AG10803 (cell line): Measurements from ENCODE around the gene GCN1.

ENCODE experiments used
- DNase-seq: peaks from one replicate; pipeline ENCODE4 v3.0.0; 2010; ENCODE audit warnings: low read depth
- H3K4me3 ChIP-seq: 2 replicates; pipeline ENCODE4 v1.5.1; 2011; ENCODE audit warnings: mild to moderate bottlenecking, low read length, control low read depth
- TF ChIP-seq, protein P1 (sequence below): conservative IDR thresholded peaks from 2 replicates; pipeline ENCODE4 v1.5.1; 2011; ENCODE audit warnings: mild to moderate bottlenecking, low read length, control low read depth, inconsistent platforms

Gene GCN1

DNA sequence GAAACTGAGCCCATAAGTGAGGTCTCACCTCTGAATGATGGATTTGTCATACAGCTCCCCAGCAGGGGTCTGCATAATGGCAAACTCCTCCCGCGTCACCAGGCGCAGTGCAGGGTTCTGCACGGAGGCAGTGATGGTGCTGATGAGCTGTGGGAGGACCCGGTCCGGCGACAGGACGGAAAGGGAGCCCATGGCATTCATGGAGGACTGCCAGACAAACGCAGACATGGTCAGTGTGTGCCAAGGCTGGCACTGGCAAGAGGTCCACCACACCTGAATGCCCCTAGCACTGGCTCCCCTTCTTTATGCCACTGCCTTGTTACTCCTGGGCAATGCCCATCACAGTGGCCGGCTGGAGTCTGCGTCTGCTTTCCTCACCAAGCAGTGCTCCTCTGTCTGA, 32.7 kb downstream of the GCN1 start:
- TF ChIP-seq, protein P1, sequence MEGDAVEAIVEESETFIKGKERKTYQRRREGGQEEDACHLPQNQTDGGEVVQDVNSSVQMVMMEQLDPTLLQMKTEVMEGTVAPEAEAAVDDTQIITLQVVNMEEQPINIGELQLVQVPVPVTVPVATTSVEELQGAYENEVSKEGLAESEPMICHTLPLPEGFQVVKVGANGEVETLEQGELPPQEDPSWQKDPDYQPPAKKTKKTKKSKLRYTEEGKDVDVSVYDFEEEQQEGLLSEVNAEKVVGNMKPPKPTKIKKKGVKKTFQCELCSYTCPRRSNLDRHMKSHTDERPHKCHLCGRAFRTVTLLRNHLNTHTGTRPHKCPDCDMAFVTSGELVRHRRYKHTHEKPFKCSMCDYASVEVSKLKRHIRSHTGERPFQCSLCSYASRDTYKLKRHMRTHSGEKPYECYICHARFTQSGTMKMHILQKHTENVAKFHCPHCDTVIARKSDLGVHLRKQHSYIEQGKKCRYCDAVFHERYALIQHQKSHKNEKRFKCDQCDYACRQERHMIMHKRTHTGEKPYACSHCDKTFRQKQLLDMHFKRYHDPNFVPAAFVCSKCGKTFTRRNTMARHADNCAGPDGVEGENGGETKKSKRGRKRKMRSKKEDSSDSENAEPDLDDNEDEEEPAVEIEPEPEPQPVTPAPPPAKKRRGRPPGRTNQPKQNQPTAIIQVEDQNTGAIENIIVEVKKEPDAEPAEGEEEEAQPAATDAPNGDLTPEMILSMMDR, result no peak
- no peak for DNase-seq
- no peak overlapping the region for H3K4me3 ChIP-seq

GRCh38 chr12:120159509-120160237, 34.8 kb downstream of the GCN1 start:
- TF ChIP-seq, protein P1, result no peak
- no peak overlapping the region for H3K4me3 ChIP-seq
- DNase-seq, result no peak

- TF ChIP-seq, protein P1, result no peak
- DNase-seq, result no peak
- H3K4me3 ChIP-seq, result no peak overlapping the region
Measured at GRCh38 chr12:120158351-120158750, 36.2 kb downstream of the GCN1 start.

GRCh38 chr12:120157678-120158077, 36.8 kb downstream of the GCN1 start:
- H3K4me3 ChIP-seq, result no peak overlapping the region
- TF ChIP-seq, protein P1, result no peak
- no peak for DNase-seq

GRCh38 chr12:120156315-120157259, 37.9 kb downstream of the GCN1 start:
- no peak for DNase-seq
- TF ChIP-seq, protein P1, result no peak

DNA sequence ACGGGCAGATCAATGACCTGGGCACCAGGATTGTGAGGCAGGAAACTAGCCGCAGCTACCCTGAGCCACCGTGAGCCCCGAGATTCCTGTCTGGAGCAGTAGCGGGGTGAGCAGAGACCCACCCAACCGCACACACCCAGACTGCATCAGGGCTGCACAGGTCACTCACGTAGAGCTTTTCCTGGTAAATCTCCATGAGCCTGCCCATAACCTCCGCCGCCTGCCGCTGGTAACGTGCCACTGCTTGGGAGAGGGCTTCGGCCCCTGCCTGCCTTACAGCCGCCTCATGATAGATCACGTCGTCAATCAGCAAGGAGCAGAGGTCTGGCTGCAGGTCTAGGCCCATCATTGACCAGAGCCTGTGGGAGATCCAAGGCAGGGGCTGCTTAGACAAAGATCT, 39.4 kb downstream of the GCN1 start:
- TF ChIP-seq, protein P1, result no peak
- H3K4me3 ChIP-seq, result no peak overlapping the region
- DNase-seq, result no peak

More at GRCh38 chr12:120156315-120157259, 37.9 kb downstream of the GCN1 start:
- no peak overlapping the region for H3K4me3 ChIP-seq
